ENCODE results near the gene PTMA.
A peak's percentile ranks its signal among the peaks of the same experiment; 100 is the strongest.

Gene PTMA

GRCh38 chr2:231677632-231678104, 30.7 kb upstream of the PTMA start:
- DNase-seq = peak; percentile 64

- DNase-seq = no peak
Measured at GRCh38 chr2:231679908-231680284, 28.4 kb upstream of the PTMA start.

- no peak for DNase-seq
Measured at GRCh38 chr2:231680285-231680991, 27.9 kb upstream of the PTMA start.

- DNase-seq = peak; percentile 72
Measured at GRCh38 chr2:231680992-231681852, 27.1 kb upstream of the PTMA start.

GRCh38 chr2:231682603-231683291, 25.6 kb upstream of the PTMA start:
- no peak for DNase-seq

GRCh38 chr2:231683292-231684235, 24.8 kb upstream of the PTMA start:
- no peak for DNase-seq

GRCh38 chr2:231684314-231685223, 23.8 kb upstream of the PTMA start:
- DNase-seq = no peak

- no peak for DNase-seq
Measured at GRCh38 chr2:231685349-231686191, 22.8 kb upstream of the PTMA start.

GRCh38 chr2:231686192-231687100, 21.9 kb upstream of the PTMA start:
- DNase-seq = no peak

GRCh38 chr2:231687133-231687852, 21.0 kb upstream of the PTMA start:
- DNase-seq = no peak

GRCh38 chr2:231687961-231688360, 20.4 kb upstream of the PTMA start:
- no peak for DNase-seq

- DNase-seq = no peak
Measured at GRCh38 chr2:231688719-231689118, 19.6 kb upstream of the PTMA start.

- DNase-seq = no peak
Measured at GRCh38 chr2:231689124-231689893, 19.0 kb upstream of the PTMA start.

- DNase-seq = no peak
Measured at GRCh38 chr2:231691251-231691772, 17.0 kb upstream of the PTMA start.

- DNase-seq = no peak
Measured at GRCh38 chr2:231692847-231693246, 15.5 kb upstream of the PTMA start.

GRCh38 chr2:231693956-231694355, 14.4 kb upstream of the PTMA start:
- DNase-seq = no peak

GRCh38 chr2:231696004-231696367, 12.3 kb upstream of the PTMA start:
- DNase-seq = no peak

Data from NCI-H226 (cell line).